Measurements from ENCODE around the gene CHST8.

CHST8 gene

GRCh38 chr19:33661336-33661735 lies 39.6 kb downstream of the CHST8 start:
- TF ChIP-seq POLR2AphosphoS5 (IDR thresholded peaks at IDR 0.05; ENCODE audit: low read depth, low read length) = no peak
- TF ChIP-seq, protein P1, sequence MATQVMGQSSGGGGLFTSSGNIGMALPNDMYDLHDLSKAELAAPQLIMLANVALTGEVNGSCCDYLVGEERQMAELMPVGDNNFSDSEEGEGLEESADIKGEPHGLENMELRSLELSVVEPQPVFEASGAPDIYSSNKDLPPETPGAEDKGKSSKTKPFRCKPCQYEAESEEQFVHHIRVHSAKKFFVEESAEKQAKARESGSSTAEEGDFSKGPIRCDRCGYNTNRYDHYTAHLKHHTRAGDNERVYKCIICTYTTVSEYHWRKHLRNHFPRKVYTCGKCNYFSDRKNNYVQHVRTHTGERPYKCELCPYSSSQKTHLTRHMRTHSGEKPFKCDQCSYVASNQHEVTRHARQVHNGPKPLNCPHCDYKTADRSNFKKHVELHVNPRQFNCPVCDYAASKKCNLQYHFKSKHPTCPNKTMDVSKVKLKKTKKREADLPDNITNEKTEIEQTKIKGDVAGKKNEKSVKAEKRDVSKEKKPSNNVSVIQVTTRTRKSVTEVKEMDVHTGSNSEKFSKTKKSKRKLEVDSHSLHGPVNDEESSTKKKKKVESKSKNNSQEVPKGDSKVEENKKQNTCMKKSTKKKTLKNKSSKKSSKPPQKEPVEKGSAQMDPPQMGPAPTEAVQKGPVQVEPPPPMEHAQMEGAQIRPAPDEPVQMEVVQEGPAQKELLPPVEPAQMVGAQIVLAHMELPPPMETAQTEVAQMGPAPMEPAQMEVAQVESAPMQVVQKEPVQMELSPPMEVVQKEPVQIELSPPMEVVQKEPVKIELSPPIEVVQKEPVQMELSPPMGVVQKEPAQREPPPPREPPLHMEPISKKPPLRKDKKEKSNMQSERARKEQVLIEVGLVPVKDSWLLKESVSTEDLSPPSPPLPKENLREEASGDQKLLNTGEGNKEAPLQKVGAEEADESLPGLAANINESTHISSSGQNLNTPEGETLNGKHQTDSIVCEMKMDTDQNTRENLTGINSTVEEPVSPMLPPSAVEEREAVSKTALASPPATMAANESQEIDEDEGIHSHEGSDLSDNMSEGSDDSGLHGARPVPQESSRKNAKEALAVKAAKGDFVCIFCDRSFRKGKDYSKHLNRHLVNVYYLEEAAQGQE (IDR thresholded peaks at IDR 0.05; ENCODE audit: insufficient read depth in 1 of 2, low read depth in 2 of 2, low read length in 2 of 2) = no peak
- no peak for TF ChIP-seq SIN3A (IDR thresholded peaks at IDR 0.05; ENCODE audit: borderline replicate concordance, insufficient read depth, low read length)
- no peak for TF ChIP-seq TAF1 (IDR thresholded peaks at IDR 0.05; ENCODE audit: borderline replicate concordance, insufficient read depth, low read length)
- no peak for TF ChIP-seq FOXP2 (optimal IDR thresholded peaks at IDR 0.05; ENCODE audit: borderline replicate concordance, extremely low read depth, extremely low read length, insufficient read depth)

DNA sequence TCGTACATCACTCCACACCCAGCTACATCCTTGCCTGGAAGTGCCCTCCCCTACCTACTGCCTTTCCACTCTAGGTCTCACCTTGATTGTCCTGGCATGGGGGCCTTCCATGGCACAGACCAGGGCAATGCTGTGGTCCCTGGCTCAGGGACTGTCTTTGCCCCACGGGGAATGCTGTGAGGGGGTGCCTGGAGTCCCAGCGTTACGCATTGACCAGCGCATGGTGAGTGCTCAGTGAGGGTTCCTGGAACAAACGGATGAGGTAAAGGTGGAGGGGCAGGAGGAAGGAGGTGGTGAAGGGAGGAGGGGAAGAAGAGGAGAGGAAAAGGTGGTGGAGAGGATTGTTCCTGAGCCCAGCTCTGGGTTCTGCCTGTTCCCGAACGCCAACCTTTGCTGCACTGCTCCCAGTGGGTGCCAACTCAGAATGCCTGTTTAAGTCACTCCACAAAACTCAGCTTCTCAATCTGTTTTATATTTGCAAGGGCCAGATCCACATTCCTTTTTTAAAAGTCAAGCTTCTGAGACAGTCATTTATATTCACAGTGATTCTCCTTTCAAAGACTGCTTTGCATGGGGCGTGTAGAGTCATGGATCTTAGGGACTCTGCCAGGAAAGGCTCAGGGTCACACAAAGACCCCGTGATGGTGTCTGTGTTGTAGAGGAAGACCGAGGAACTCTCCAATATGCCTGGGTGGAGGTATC lies 40.8 kb downstream of the CHST8 start:
- TF ChIP-seq, protein P1 (IDR thresholded peaks at IDR 0.05; ENCODE audit: insufficient read depth in 1 of 2, low read depth in 2 of 2, low read length in 2 of 2) = no peak
- TF ChIP-seq FOXP2 (optimal IDR thresholded peaks at IDR 0.05; ENCODE audit: borderline replicate concordance, extremely low read depth, extremely low read length, insufficient read depth) = no peak
- no peak for TF ChIP-seq SIN3A (IDR thresholded peaks at IDR 0.05; ENCODE audit: borderline replicate concordance, insufficient read depth, low read length)
- TF ChIP-seq TAF1 (IDR thresholded peaks at IDR 0.05; ENCODE audit: borderline replicate concordance, insufficient read depth, low read length) = no peak
- TF ChIP-seq POLR2AphosphoS5 (IDR thresholded peaks at IDR 0.05; ENCODE audit: low read depth, low read length) = no peak

DNA sequence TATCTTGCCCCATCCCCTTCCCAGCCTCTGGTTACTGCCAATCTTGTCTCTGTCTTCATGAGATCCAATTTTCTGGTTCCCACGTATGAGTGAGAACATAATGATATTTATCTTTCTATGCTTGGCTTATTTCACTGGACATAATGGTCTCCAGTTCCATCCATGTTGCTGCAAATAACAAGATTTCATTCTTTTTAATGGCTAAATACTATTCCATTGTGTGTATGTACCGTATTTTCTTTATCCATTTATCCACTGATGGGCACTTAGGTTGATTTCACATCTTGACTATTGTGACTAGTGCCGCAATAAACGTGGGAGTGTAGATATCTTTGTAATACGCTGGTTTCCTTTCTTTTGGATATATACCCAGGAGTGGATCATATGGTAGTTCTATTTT lies 43.0 kb downstream of the CHST8 start:
- TF ChIP-seq SIN3A (IDR thresholded peaks at IDR 0.05; ENCODE audit: borderline replicate concordance, insufficient read depth, low read length) = no peak
- no peak for TF ChIP-seq POLR2AphosphoS5 (IDR thresholded peaks at IDR 0.05; ENCODE audit: low read depth, low read length)
- TF ChIP-seq FOXP2 (optimal IDR thresholded peaks at IDR 0.05; ENCODE audit: borderline replicate concordance, extremely low read depth, extremely low read length, insufficient read depth) = no peak
- TF ChIP-seq, protein P1 (IDR thresholded peaks at IDR 0.05; ENCODE audit: insufficient read depth in 1 of 2, low read depth in 2 of 2, low read length in 2 of 2) = no peak
- TF ChIP-seq TAF1 (IDR thresholded peaks at IDR 0.05; ENCODE audit: borderline replicate concordance, insufficient read depth, low read length) = no peak

GRCh38 chr19:33665776-33666595 lies 44.2 kb downstream of the CHST8 start:
- TF ChIP-seq, protein P1 (IDR thresholded peaks at IDR 0.05; ENCODE audit: insufficient read depth in 1 of 2, low read depth in 2 of 2, low read length in 2 of 2) = no peak
- TF ChIP-seq TAF1 (IDR thresholded peaks at IDR 0.05; ENCODE audit: borderline replicate concordance, insufficient read depth, low read length) (no peak), SIN3A (IDR thresholded peaks at IDR 0.05; ENCODE audit: borderline replicate concordance, insufficient read depth, low read length) (no peak), POLR2AphosphoS5 (IDR thresholded peaks at IDR 0.05; ENCODE audit: low read depth, low read length) (no peak), FOXP2 (optimal IDR thresholded peaks at IDR 0.05; ENCODE audit: borderline replicate concordance, extremely low read depth, extremely low read length, insufficient read depth) (no peak)
